Osteoblast (primary cell): ENCODE data around the gene CHST15. TPM values are rescaled to one million over a fixed set of nuclear protein-coding genes. Genes with fewer than 3 reads are reported as not detected.

Experiments used
- DNase-seq: peaks from one replicate; pipeline ENCODE4 v3.0.0; 2011; ENCODE audit warnings: low spot score, mixed read lengths; ENCODE audit not compliant: insufficient read length; ENCODE audit errors: missing footprints
- H2AFZ ChIP-seq: 2 replicates; pipeline ENCODE4 v1.6.0; 2011; ENCODE audit warnings: mild to moderate bottlenecking, low read length
- H3K27ac ChIP-seq: 2 replicates; pipeline ENCODE4 v1.5.1; 2011; ENCODE audit warnings: mild to moderate bottlenecking, low read depth, low read length, moderate library complexity
- H3K27me3 ChIP-seq: 2 replicates; pipeline ENCODE4 v1.6.0; 2012; ENCODE audit warnings: mild to moderate bottlenecking, control low read depth, inconsistent platforms, low read length, moderate library complexity; ENCODE audit not compliant: insufficient read depth
- H3K36me3 ChIP-seq: 2 replicates; pipeline ENCODE4 v1.5.1; 2011; ENCODE audit warnings: mild to moderate bottlenecking, low read length, control low read depth, moderate library complexity; ENCODE audit not compliant: insufficient read depth
- H3K4me1 ChIP-seq: 2 replicates; pipeline ENCODE4 v1.5.1; 2011; ENCODE audit warnings: mild to moderate bottlenecking, low read length, control low read depth, moderate library complexity; ENCODE audit not compliant: insufficient read depth
- H3K4me2 ChIP-seq: 2 replicates; pipeline ENCODE4 v1.6.0; 2011; ENCODE audit warnings: mild to moderate bottlenecking, low read length; ENCODE audit not compliant: insufficient read depth
- H3K4me3 ChIP-seq: fragments of 200-600 bp; sonication (generic); 3 replicates; pipeline ENCODE4 v1.5.1; 2012; ENCODE audit warnings: mild to moderate bottlenecking, low read length, inconsistent platforms; ENCODE audit not compliant: insufficient read depth
- H3K79me2 ChIP-seq: 2 replicates; pipeline ENCODE4 v1.6.0; 2012; ENCODE audit warnings: mild to moderate bottlenecking, low read length, control low read depth, inconsistent platforms; ENCODE audit not compliant: insufficient read depth
- H3K9me3 ChIP-seq: 2 replicates; pipeline ENCODE4 v1.5.1; 2011; ENCODE audit warnings: low read depth, low read length, control low read depth
- H4K20me1 ChIP-seq: 2 replicates; pipeline ENCODE4 v1.6.0; 2012; ENCODE audit warnings: mild to moderate bottlenecking, low read length, control low read depth; ENCODE audit not compliant: insufficient read depth
- CTCF ChIP-seq: IDR thresholded peaks from 2 replicates; pipeline ENCODE4 v1.5.1; 2011; ENCODE audit warnings: mild to moderate bottlenecking, low read depth, low read length, moderate library complexity; ENCODE audit errors: extremely low read depth
- total RNA-seq: library from RNA; depleted of rRNA; stranded (reverse); fragments of >200 nt; gene quantifications from 2 replicates; pipeline ENCODE4 v1.2.3, GENCODE V29; 2012

The CHST15 gene
- total RNA-seq, 1 donor, result 22.8 TPM

- H3K36me3 ChIP-seq, result no peaks in the 10 kb centered on the region
- H3K4me3 ChIP-seq, result no peak overlapping the region
Measured at GRCh38 chr10:124003070-124003419, 90.4 kb downstream of the CHST15 start.

GRCh38 chr10:124002391-124003069, 90.9 kb downstream of the CHST15 start:
- Histone ChIP-seq H3K79me2 (no peaks in the 10 kb centered on the region), H3K36me3 (no peaks in the 10 kb centered on the region), H4K20me1 (no peaks in the 10 kb centered on the region), H3K4me1 (peaks cover 40% of the 10 kb centered on the region), H3K4me2 (no peak overlapping the region), H2AFZ (no peak overlapping the region), H3K27me3 (no peaks in the 10 kb centered on the region), H3K4me3 (no peak overlapping the region), H3K9me3 (no peaks in the 10 kb centered on the region), H3K27ac (no peak overlapping the region)
- no peak for TF ChIP-seq CTCF
- no peak for DNase-seq

More at GRCh38 chr10:124003070-124003419, 90.4 kb downstream of the CHST15 start:
- no peaks in the 10 kb centered on the region for H4K20me1 ChIP-seq
- no peak overlapping the region for H2AFZ ChIP-seq
- H3K27ac ChIP-seq, result no peak overlapping the region
- H3K4me2 ChIP-seq, result no peak overlapping the region
- no peak for TF ChIP-seq CTCF
- H3K79me2 ChIP-seq, result no peaks in the 10 kb centered on the region
- peaks cover 35% of the 10 kb centered on the region for H3K4me1 ChIP-seq
- no peaks in the 10 kb centered on the region for H3K27me3 ChIP-seq
- H3K9me3 ChIP-seq, result no peaks in the 10 kb centered on the region
- no peak for DNase-seq

- H3K4me1 ChIP-seq, result peaks cover 50% of the 10 kb centered on the region
- no peaks in the 10 kb centered on the region for H3K9me3 ChIP-seq
- H4K20me1 ChIP-seq, result no peaks in the 10 kb centered on the region
- H3K27me3 ChIP-seq, result no peaks in the 10 kb centered on the region
- no peaks in the 10 kb centered on the region for H3K36me3 ChIP-seq
- no peak for TF ChIP-seq CTCF
- H3K79me2 ChIP-seq, result no peaks in the 10 kb centered on the region
- no peak overlapping the region for H2AFZ ChIP-seq
- peak; percentile 58 for DNase-seq
- H3K4me2 ChIP-seq, result no peak overlapping the region
- no peak overlapping the region for H3K27ac ChIP-seq
- no peak overlapping the region for H3K4me3 ChIP-seq
Measured at GRCh38 chr10:124001391-124002148, 91.8 kb downstream of the CHST15 start.

GRCh38 chr10:124000792-124001201, 92.6 kb downstream of the CHST15 start:
- Histone ChIP-seq H3K27me3 (no peaks in the 10 kb centered on the region), H3K79me2 (no peaks in the 10 kb centered on the region), H3K4me1 (peaks cover 52% of the 10 kb centered on the region), H2AFZ (no peak overlapping the region), H3K27ac (no peak overlapping the region), H3K36me3 (no peaks in the 10 kb centered on the region), H4K20me1 (no peaks in the 10 kb centered on the region), H3K9me3 (no peaks in the 10 kb centered on the region), H3K4me2 (peak overlapping the region; percentile 40), H3K4me3 (no peak overlapping the region)
- DNase-seq, result peak; percentile 98
- no peak for TF ChIP-seq CTCF
